Measurements from ENCODE around the gene EPB41.

EPB41 gene

GRCh38 chr1:29159773-29160172 lies 245.4 kb downstream of the EPB41 start (continued):
- TF ChIP-seq BCL11A (tag by site-specific recombination; IDR thresholded peaks at IDR 0.05; ENCODE audit: low read depth): no peak
- no peak for TF ChIP-seq ZNF354C (tag by site-specific recombination; IDR thresholded peaks at IDR 0.05; ENCODE audit: borderline replicate concordance, low read depth)
- TF ChIP-seq ZNF677 (tag by site-specific recombination; IDR thresholded peaks at IDR 0.05): no peak

DNA sequence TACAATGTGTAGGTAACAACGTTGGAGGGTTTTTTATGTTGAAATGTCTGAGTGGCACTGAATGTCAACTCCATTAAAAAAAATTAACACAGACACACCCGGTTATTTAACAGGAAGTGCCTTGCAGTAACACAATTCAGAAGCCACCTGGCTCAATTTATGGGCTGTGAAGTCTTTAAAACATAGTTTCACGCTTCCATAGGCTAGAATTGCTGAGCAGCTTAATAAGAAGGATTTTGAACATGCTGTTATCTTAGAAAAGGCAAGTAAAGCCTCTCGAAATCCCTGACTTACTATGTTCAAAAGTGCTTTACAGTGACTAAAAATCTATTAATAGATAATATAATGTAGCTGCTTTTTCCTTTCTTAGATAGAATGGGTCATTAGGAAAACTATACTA lies 247.7 kb downstream of the EPB41 start:
- Histone ChIP-seq H3K4me3 (ENCODE audit: low read depth, low read length) (no peak overlapping the region), H3K9me3 (ENCODE audit: control insufficient read depth, insufficient read depth, low read depth, low read length) (no peaks in the 10 kb centered on the region), H3K27ac (ENCODE audit: extremely low read depth, low read depth, low read length) (no peak overlapping the region), H3K36me3 (ENCODE audit: control insufficient read depth in 2 of 2, insufficient read depth in 1 of 2, low read length in 2 of 2) (peaks cover 8 to 84% of the 10 kb centered on the region in 2 experiments), H3K4me1 (ENCODE audit: control insufficient read depth, insufficient read depth, low read length) (0 out of 2 replicates have a peak, but pooled peaks cover 4% of the 10 kb centered on the region)
- TF ChIP-seq OSR2 (tag by site-specific recombination; IDR thresholded peaks at IDR 0.05) (peak; percentile 31; the same call in 1 of the 2 replicates), ZNF747 (tag by site-specific recombination; IDR thresholded peaks at IDR 0.05) (no peak)
- POLR2A ChIA-PET: no interaction called here
- CTCF ChIA-PET: interaction anchor here (0.7 to 1.8 kb wide), 3 partner anchors 20 to 424 kb away, joined by 3 to 7 read pairs (median 3); partner anchors contain the start of gene SRSF4

GRCh38 chr1:29162476-29163138 lies 248.2 kb downstream of the EPB41 start:
- CTCF ChIA-PET: interaction anchor here (0.7 to 1.8 kb wide), 2 partner anchors 19 to 425 kb away, joined by 3 to 7 read pairs; partner anchors contain the start of gene SRSF4
- Histone ChIP-seq H3K4me3 (ENCODE audit: low read depth, low read length) (no peak overlapping the region), H3K9me3 (ENCODE audit: control insufficient read depth, insufficient read depth, low read depth, low read length) (no peaks in the 10 kb centered on the region), H3K27ac (ENCODE audit: extremely low read depth, low read depth, low read length) (no peak overlapping the region), H3K4me1 (ENCODE audit: control insufficient read depth, insufficient read depth, low read length) (0 out of 2 replicates have a peak, but pooled peaks cover 4% of the 10 kb centered on the region), H3K36me3 (ENCODE audit: control insufficient read depth in 2 of 2, insufficient read depth in 1 of 2, low read length in 2 of 2) (peaks cover 8 to 90% of the 10 kb centered on the region in 2 experiments)
- POLR2A ChIA-PET: no interaction called here
- no peak for TF ChIP-seq ZNF660 (tag by site-specific recombination; IDR thresholded peaks at IDR 0.05)
- 0 out of 2 replicates have a peak, but pooled peaks have one; percentile 28 for TF ChIP-seq ZNF600 (tag by site-specific recombination; IDR thresholded peaks at IDR 0.05)
- peak; percentile 48 for TF ChIP-seq ZNF341 (tag by site-specific recombination; IDR thresholded peaks at IDR 0.05; ENCODE audit: low read depth)
- TF ChIP-seq, protein P1, sequence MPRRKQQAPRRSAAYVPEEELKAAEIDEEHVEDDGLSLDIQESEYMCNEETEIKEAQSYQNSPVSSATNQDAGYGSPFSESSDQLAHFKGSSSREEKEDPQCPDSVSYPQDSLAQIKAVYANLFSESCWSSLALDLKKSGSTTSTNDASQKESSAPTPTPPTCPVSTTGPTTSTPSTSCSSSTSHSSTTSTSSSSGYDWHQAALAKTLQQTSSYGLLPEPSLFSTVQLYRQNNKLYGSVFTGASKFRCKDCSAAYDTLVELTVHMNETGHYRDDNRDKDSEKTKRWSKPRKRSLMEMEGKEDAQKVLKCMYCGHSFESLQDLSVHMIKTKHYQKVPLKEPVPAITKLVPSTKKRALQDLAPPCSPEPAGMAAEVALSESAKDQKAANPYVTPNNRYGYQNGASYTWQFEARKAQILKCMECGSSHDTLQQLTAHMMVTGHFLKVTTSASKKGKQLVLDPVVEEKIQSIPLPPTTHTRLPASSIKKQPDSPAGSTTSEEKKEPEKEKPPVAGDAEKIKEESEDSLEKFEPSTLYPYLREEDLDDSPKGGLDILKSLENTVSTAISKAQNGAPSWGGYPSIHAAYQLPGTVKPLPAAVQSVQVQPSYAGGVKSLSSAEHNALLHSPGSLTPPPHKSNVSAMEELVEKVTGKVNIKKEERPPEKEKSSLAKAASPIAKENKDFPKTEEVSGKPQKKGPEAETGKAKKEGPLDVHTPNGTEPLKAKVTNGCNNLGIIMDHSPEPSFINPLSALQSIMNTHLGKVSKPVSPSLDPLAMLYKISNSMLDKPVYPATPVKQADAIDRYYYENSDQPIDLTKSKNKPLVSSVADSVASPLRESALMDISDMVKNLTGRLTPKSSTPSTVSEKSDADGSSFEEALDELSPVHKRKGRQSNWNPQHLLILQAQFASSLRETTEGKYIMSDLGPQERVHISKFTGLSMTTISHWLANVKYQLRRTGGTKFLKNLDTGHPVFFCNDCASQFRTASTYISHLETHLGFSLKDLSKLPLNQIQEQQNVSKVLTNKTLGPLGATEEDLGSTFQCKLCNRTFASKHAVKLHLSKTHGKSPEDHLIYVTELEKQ (tag by site-specific recombination; IDR thresholded peaks at IDR 0.05; ENCODE audit: borderline replicate concordance): no peak
- 0 out of 2 replicates have a peak, but pooled peaks have one; percentile 19 for TF ChIP-seq PRDM10 (tag by site-specific recombination; IDR thresholded peaks at IDR 0.05)
- TF ChIP-seq, protein P2, sequence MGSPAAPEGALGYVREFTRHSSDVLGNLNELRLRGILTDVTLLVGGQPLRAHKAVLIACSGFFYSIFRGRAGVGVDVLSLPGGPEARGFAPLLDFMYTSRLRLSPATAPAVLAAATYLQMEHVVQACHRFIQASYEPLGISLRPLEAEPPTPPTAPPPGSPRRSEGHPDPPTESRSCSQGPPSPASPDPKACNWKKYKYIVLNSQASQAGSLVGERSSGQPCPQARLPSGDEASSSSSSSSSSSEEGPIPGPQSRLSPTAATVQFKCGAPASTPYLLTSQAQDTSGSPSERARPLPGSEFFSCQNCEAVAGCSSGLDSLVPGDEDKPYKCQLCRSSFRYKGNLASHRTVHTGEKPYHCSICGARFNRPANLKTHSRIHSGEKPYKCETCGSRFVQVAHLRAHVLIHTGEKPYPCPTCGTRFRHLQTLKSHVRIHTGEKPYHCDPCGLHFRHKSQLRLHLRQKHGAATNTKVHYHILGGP (tag by site-specific recombination; IDR thresholded peaks at IDR 0.05): no peak
